GM12892 (cell line): Measurements from ENCODE around the gene WASF1.
"Not testable (repeated sequence)": the region's sequence is repeated elsewhere in the genome, so short reads cannot be mapped to it uniquely, and the experiment has no call there.

Source experiments
- DNase-seq: peaks from one replicate; pipeline ENCODE4 v3.0.0; 2011; ENCODE audit not compliant: insufficient read length
- FAIRE-seq: peaks from 2 replicates; lab custom pipeline; 2011; peaks lifted over from hg19 to GRCh38; lab: Jason Lieb, UNC
- POLR2A ChIP-seq: IDR thresholded peaks from 2 replicates; pipeline ENCODE4 v1.6.1; 2011; ENCODE audit warnings: low read depth, low read length, control low read depth
- POLR2AphosphoS5 ChIP-seq: IDR thresholded peaks from 2 replicates; pipeline ENCODE4 v1.6.1; 2011; ENCODE audit warnings: low read depth, low read length, control low read depth
- TAF1 ChIP-seq: IDR thresholded peaks from 2 replicates; pipeline ENCODE4 v1.6.1; 2011; ENCODE audit warnings: low read depth, mild to moderate bottlenecking, control low read depth, low read length, borderline replicate concordance

Gene WASF1

GRCh38 chr6:110098511-110099116, 80.9 kb downstream of the WASF1 start:
- TF ChIP-seq POLR2AphosphoS5: no peak
- TF ChIP-seq POLR2A: no peak
- no peak for TF ChIP-seq TAF1
- FAIRE-seq (peak; percentile 17), DNase-seq (no peak)

DNA sequence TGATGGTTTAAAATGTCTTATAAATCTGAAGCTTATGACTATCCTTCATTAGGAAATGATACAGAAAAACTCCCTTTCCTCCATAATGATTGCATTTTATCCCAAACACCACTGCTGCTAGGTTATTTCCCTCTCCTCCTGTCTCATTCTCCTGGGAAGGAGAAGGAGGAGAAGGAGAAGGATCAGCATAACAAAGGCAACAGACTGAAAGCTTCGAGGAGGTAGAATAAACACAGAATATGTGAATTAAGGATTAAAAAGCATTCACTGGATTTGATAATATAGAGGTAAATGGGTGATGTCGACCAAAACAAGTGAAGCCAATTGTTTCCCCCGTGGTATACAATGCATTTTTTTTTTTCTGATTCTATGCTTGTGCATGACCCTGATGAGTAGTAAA, 82.0 kb downstream of the WASF1 start:
- DNase-seq (no peak), FAIRE-seq (no peak)
- no peak for TF ChIP-seq POLR2A
- TF ChIP-seq TAF1: no peak
- no peak for TF ChIP-seq POLR2AphosphoS5

DNA sequence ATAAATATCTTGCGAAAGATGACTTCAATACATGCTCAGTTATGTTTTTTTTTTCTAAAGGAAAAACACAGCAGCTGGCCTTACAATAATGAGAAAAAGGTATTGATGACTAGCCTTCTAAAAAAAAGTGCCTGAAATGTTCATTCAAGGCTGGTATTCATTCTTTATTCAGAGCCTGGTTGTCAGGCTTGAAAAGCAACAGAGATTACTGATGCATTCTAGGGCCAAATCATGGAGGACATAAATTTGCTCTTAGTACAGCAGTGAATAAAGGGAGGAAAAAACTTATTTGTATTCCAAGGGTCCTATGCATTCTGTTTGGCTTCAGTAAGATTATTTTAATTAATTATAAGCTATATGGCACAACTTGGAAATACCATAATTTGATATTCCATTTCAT, 83.5 kb downstream of the WASF1 start:
- TF ChIP-seq POLR2A (no peak), POLR2AphosphoS5 (no peak), TAF1 (no peak)
- FAIRE-seq (no peak), DNase-seq (no peak)

DNA sequence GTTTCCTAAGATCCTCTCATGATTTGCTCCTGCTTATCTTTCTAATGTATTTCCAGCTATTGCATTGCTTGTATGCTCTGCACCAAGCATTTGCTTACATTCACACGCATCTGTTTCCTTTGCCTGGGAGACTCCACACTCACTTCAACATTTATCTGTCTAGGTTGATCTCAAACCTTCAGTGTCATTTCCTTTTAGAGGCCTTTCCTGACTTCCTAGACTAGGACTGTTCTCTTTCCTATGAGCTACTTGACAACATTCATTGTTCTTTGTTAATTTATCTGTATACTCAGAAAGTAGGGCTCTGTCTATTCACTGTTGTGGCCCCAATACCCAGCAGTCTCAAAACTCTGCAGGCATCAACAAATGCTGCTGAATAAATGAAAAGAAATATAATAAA, 84.4 kb downstream of the WASF1 start:
- FAIRE-seq: no peak
- no peak for TF ChIP-seq POLR2A
- no peak for TF ChIP-seq POLR2AphosphoS5
- TF ChIP-seq TAF1: no peak
- no peak for DNase-seq

- FAIRE-seq (no peak), DNase-seq (no peak)
- TF ChIP-seq POLR2AphosphoS5 (no peak), POLR2A (no peak), TAF1 (no peak)
Observed at GRCh38 chr6:110093981-110094380, 85.5 kb downstream of the WASF1 start.

DNA sequence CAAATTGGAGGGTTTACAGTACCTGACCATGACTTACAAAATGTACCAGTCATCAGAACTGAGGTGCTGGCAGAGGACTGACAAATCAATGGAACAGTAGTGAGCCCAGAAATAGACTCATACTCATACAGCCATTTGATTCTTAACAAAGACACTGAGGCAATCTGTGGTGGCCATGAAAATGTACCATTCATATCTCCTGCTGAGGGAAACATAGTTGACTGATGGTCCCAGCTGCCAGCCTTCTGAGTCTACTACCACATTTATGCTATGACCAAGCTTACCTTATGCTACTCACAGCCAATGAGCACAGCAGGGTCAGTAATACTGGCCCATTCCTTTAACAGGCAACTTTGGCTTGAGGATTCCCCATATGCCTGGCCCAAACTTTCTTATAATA, 88.6 kb downstream of the WASF1 start:
- DNase-seq: no peak
- no peak for FAIRE-seq
- TF ChIP-seq TAF1 (no peak), POLR2AphosphoS5 (no peak), POLR2A (no peak)

- TF ChIP-seq POLR2A: no peak
- TF ChIP-seq POLR2AphosphoS5: no peak
- DNase-seq (no peak), FAIRE-seq (no peak)
Observed at GRCh38 chr6:110089323-110089722, 90.1 kb downstream of the WASF1 start.

GRCh38 chr6:110085285-110085684, 94.2 kb downstream of the WASF1 start:
- FAIRE-seq (no peak), DNase-seq (no peak)
- no peak for TF ChIP-seq TAF1

DNA sequence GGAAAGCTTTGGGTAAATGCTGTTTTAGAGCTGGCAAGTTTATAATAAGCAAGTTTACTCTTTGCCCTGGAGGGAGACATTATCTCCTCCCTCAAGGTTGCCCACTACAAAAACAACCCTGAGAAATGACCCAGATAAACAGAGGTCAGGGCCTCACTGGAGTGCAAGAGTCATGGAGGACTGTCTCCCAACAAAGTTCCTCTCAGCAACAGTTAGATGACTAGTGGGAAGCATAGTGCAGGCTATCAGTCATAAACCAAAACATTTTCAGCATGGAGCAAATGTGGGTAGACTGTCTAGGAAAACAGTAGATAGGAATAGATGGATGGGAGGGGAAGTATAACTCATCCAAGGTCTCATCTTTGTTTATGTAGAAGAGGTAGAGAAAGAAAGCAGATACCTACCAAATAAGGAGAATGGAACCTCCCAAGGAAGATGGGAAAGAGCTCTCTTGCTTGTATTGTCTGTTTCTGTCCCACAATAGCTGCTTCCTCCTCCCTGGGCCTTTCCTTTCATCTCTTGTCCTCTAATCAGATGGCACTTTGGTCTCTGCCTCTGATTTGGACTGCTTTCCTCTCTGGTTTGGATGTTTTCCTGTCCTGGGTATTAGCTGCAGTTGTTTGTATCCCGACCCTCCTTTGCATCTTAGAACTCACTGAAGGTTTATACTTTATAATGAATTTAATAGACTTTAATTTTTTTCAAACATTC, 95.4 kb downstream of the WASF1 start:
- FAIRE-seq (no peak), DNase-seq (no peak)
- TF ChIP-seq POLR2AphosphoS5 (no peak), POLR2A (no peak), TAF1 (no peak)

DNA sequence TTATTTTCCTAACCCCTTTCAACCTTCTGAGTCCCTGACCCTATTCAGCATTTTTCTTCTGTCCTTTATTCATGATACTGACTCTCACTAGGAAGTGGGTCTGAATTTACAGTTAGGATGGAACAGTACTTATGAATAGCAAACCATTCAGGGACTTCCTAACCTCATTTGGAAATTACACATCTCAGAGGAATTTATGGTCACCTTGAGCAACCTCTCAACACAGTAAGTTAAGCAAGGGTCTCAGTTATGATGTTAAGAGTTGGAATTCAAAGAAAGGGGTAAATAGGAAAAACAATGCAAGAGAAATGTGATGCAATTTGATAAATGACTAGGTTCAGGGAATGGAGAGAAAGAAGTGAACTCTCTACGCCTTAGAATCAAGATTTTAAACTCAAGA, 104.1 kb downstream of the WASF1 start:
- no peak for TF ChIP-seq POLR2A
- no peak for TF ChIP-seq TAF1
- no peak for TF ChIP-seq POLR2AphosphoS5
- DNase-seq (no peak), FAIRE-seq (no peak)

GRCh38 chr6:110073474-110073873, 106.0 kb downstream of the WASF1 start:
- not testable (repeated sequence) for FAIRE-seq, DNase-seq

- no peak for FAIRE-seq
- no peak for TF ChIP-seq POLR2AphosphoS5
- no peak for TF ChIP-seq TAF1
- TF ChIP-seq POLR2A: no peak
- no peak for DNase-seq
Observed at GRCh38 chr6:110068592-110068967, 110.9 kb downstream of the WASF1 start.

DNA sequence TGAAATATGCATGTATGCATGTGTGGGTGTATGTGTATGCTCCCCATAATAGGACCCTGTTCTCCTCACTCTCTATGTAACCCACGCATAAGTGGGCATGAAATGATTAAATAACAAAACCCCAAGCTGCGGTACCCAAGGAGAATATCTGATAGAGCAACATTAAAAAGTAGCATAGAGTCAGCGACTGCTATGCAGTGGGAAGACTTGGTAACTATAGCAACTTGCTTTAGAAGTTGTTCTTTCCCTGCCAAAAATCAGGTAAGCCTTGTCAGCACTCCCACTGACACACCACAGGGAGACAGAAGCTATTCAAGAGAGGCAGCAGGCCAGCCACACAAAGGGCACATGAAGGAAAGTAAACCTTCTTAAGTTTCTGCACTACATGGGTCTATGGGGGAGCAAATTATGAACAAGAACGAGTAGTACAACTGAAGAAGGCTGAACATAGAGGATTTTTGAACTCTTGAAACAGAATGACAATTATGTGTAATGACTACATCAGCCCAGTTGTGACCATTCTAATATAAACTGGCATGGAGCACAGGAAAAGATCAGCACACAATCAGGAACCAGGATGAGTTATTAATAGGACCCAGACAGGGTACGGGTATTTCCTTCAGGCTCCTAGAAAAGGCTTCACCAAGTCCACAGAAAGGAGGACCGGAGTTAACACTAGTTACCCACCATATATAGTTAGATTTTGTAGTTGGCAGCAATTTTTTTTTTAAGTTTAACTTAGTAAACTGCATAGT, 111.5 kb downstream of the WASF1 start:
- DNase-seq: no peak
- no peak for FAIRE-seq
- TF ChIP-seq POLR2AphosphoS5 (no peak), POLR2A (no peak), TAF1 (no peak)
